HG03103 (cell line): Measurements from ENCODE around the gene FGFR3.

Source experiments
- ATAC-seq: cut with Tn5 transposase; IDR thresholded peaks from one replicate; pipeline ENCODE4 v1.9.1; 2021; ENCODE audit warnings: low read depth; ENCODE audit not compliant: unreplicated experiment

Gene FGFR3

DNA sequence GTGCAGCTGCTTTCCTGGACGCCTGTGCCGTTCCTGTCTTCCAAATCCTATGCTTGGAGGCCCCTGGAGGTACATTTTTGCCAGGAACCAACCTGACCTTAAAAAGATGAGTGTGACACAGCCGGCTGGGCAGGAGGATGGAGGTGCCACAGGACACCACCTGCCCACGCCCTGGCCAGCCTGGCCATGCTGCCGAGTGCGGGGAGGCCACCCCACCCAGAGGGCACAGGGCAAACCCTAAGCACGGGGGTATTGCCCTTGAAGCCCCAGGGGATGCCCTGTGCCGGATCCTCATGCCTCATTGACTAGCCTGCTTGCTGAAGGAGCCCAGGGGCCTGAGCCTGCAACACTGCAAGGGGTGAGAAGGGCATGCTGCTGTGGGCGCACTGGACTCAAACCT lies 20.1 kb downstream of the FGFR3 start:
- ATAC-seq, result no peak

DNA sequence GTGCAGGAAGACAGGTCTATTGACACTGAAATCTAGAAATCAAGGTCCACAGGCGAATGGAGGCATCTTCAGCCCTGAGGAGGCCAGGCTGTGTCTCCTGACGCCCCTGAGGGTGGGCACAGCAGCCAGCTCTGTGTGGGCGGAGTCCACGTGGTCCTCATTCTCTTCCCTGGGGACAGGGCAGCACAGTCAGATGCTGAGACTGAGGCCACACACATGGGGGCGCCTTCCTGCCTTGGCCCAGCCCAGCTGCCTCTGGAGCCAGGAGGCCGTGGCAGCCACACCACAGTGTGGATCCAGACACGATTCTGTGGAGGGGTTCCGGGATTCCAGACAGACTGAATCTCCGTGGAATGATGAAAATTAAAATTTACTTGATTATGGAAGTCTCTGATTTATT lies 20.8 kb downstream of the FGFR3 start:
- ATAC-seq, result no peak

DNA sequence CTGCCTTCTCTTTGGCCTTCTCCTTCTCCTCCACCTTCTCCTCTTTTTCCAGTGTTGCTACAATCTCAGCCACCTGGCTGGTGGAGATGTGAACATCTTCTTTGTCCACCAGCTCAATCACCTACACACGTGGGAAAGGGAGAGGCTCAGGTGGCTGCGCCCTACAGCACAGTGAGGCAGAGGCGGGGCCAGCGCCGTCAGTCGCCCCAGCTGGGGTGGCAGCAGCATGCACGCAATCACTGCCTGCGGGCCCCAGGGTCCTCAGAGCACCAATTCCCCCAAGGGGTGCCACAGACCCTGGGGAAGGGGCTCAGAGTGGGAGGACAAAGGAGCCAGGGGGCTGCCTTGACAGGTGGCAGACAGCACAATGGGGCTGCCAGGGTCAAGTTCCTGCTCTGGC lies 21.4 kb downstream of the FGFR3 start:
- no peak for ATAC-seq

DNA sequence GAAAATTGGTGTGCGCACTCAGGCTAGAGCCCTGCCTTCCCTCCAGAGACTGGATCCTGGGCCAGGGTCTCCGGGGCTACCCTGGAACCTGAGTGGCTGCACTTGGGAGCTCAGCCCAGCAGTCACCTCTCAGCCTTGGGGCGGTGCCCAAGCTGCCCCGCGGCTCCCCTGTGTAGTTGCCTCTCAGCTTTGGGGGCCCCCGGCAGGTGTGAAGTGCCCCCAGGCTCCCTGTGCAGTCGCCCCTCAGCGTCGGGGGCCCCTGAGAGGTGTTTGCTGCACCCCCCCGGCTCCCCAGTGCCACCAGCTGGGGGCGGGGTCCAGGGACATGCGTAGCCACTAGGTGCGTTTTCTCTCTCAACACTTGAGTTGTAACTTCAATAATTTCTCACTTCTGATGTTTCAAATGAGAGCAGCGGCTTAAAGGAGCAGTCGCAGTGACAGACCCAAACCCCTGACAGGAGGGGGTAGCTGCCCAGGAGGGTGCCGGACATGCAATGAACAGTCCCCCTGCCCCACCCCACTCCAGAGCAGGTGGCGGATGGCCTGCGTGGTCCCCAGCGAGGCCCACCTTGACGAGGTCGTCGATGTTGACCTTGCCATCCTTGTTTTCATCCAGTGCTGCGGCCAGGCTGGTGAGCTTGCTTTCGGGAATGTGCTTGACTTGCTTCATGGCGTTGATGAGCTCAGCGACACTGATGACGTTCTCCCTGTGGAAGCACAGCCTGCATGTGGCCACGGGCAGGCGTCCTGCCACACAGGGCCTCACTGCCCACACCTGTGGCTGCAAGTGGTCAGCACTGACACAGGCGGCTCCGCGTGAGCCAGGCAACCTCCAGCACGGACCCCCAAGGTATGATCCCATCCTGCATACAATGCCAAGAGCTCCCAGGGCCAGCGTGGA lies 22.3 kb downstream of the FGFR3 start:
- no peak for ATAC-seq

- ATAC-seq, result no peak
These were observed 23.1 kb downstream of the FGFR3 start for GRCh38 chr4:1815997-1816860.

- no peak for ATAC-seq
These were observed 26.2 kb downstream of the FGFR3 start for GRCh38 chr4:1819284-1819683.

DNA sequence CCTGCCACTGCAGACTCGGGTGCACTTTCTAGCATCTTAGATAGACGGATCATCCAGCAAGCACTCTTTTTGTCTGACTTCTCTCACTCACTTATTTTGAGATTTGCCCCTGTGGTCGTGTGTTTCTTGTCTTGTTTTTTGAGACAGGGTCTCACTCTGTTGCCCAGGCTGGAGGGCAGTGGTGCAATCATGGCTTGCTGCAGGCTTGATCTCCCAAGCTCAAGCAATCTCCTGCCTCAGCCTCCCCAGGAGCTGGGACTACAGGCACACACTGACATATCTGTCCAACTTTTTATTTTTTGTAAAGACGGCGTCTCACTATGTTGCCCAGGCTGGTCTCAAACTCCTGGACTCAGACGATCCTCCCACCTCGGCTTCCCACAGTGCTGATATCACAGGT lies 26.7 kb downstream of the FGFR3 start:
- no peak for ATAC-seq

DNA sequence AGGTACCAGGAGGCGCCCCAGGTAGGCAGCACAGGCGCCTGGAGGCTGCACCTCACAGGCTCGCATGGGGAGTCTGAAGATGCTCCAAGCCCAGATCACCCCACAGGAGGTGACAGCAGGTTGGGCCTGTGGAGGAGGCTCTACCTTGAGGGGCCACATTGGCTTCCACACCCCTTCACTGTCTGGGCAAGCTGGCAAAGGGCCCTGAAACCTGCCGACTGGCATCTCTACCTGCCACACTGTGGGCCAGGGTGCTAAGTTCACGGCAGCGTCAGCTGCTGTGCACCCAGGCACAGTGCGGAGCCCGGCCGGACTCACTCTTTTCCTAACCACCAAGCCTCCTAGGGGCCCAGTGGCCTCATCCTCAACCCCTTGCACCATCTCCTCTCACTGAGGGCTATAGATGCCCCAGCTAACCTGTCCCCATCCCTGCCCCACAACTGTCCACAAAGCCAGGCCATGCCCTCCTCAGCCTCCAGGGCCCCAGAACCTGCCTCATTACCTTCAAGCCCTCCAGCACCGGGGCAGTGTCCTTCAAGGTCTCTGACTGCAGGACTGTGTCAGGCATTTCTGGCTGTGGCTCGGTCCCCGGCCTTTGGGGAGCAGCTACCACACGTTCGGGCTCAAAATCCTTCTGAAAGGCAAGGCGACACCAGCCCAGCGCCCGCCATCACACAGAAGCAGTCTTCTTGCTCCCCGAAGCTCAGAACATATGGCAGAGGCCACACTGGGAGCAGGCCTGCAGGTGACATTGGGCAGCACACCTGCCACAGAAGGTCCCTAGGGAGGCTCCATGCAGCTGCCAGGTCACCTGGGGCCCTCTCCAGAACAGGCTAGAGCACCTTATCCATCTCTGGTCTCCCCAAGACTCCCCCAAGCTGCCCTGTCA lies 28.8 kb downstream of the FGFR3 start:
- no peak for ATAC-seq

GRCh38 chr4:1822568-1823544 lies 29.8 kb downstream of the FGFR3 start:
- no peak for ATAC-seq

DNA sequence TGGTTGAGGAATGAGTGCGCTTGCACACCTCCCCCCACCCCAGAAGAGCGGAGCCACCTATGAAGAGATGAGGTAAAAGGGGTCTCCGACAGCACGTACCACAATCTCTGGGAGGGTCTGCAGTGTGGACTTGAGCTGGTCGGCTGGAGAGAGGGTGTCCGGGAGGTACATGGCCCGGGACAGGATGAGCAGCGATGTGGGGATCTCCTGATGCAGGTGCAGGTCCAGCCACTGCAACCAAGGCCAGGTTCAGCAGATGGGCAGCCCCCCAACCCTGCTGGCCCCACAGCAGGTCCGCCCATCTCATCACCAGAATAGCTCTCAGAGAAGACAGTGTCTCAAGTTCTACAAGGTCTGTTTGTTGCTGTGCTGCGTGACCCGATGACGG lies 30.4 kb downstream of the FGFR3 start:
- no peak for ATAC-seq

DNA sequence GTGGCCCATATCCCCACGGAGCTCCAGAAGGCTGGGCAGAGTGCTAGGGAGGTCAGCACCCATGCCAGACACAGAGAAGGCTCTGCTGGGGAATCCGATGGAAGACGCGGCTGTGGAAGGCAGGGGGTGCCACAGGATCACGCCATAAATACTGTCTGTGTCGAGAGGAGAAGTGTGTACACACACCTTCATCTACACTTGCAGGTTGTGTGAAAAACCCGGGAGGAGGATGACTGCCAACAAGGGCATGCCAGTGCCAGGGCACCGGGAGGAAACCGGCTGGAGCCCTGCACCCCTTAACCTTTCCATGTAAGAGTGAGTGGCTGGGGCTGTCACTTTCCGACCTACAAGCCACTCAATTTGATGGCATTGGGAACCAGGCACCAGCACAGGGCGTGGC lies 31.7 kb downstream of the FGFR3 start:
- no peak for ATAC-seq

DNA sequence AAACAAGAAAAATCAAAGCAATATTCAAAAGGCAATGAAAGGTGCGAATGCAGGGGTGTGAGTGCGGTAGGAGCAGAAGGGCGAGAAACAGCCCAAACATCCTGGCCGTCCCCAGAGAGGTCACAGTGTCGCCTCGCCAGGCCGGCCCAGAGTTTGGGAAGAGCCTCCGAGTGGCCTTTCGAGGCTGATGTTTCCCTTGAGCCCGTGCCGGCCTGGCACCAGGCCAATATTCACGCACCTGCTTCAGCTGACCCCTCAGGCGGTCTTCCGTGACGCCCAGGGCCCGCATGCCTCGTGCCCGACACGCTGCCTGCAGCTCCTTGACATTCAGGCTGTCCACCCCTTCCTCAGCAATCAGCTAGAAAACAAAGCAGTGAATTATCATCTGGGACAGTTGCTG lies 32.2 kb downstream of the FGFR3 start:
- ATAC-seq, result no peak

DNA sequence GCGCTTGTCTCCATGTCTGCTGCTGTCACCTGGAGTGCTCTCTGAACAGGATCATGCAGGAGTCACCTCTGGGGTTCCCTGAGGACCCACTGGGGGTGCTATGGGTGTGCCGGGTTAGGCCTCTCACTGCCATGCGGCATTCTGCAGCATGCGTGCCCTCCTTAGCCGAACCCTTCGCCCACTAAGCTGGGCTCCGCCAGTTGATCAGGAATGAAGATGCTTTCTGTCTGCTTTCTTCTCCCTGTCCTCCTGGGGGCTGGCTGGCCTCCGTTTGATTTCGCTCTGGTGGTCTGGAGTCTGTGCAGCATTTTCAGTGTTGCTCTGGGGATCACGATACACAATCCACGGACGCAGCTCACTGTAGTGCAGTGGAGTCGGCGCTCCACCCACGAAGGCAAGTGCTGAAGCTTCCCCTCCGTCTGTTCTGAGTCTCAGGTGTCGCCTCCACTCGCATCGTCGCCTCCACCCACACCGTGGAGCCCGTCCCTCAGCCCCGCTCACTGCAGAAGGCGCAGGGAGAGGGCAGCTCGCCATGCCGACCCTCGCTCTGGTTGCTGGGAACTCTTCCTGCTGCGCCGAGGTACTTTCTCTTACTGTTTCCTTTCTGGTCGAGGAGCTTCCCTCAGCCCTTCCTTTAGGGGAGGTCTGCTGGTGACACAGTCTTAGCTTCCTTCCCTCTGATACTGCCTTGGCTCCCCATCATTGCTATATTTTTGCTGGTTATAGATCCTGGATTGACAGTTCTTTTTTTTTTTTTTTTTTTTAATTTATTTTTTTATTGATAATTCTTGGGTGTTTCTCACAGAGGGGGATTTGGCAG lies 33.6 kb downstream of the FGFR3 start:
- no peak for ATAC-seq

GRCh38 chr4:1830234-1830633 lies 37.1 kb downstream of the FGFR3 start:
- ATAC-seq, result no peak

DNA sequence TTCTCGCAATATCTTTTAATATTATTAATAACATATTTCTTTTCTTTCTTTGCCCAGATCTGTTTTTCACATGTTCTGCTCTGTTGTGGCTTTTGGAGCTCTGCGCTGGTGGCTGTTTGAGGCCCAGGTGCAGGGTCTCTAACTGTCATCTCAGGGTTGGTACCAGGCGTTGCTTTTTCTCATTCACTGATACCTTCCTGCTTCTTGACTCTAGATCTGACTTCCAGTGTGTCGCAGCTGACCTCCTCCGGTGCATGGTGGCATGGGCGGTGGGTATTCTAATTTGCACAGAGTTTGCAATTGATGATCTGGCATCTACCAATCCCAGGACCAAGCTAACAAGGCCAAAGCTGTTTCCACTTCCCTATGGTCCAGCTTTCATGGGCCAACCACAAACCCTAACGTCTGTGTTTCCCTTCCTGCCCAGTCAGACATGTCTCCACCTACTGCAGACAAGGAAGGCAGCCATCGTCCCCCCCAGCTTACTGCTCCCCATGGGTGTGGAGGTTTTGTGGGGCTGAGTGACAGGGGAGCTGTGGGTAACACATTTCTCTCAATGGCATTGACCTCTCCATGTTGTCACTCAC lies 37.6 kb downstream of the FGFR3 start:
- ATAC-seq, result no peak

- no peak for ATAC-seq
These were observed 38.2 kb downstream of the FGFR3 start for GRCh38 chr4:1831331-1831730.

GRCh38 chr4:1832690-1833089 lies 39.6 kb downstream of the FGFR3 start:
- ATAC-seq, result no peak

- ATAC-seq, result no peak
These were observed 40.4 kb downstream of the FGFR3 start for GRCh38 chr4:1833307-1834046.
